ENCODE measurements around the gene RRP1B.

GRCh38 chr21:43727519-43728153 is 68.3 kb downstream of the RRP1B start:
- TF ChIP-seq CTCF (IDR thresholded peaks at IDR 0.05) (no peak), POLR2A (IDR thresholded peaks at IDR 0.05) (no peak)
